HG02798 (cell line): ENCODE data around the gene LAMA2.

ENCODE experiments used
- ATAC-seq: cut with Tn5 transposase; IDR thresholded peaks from one replicate; pipeline ENCODE4 v1.9.1; 2021; ENCODE audit warnings: mild to moderate bottlenecking; ENCODE audit not compliant: unreplicated experiment, poor library complexity

LAMA2 gene, protein sequence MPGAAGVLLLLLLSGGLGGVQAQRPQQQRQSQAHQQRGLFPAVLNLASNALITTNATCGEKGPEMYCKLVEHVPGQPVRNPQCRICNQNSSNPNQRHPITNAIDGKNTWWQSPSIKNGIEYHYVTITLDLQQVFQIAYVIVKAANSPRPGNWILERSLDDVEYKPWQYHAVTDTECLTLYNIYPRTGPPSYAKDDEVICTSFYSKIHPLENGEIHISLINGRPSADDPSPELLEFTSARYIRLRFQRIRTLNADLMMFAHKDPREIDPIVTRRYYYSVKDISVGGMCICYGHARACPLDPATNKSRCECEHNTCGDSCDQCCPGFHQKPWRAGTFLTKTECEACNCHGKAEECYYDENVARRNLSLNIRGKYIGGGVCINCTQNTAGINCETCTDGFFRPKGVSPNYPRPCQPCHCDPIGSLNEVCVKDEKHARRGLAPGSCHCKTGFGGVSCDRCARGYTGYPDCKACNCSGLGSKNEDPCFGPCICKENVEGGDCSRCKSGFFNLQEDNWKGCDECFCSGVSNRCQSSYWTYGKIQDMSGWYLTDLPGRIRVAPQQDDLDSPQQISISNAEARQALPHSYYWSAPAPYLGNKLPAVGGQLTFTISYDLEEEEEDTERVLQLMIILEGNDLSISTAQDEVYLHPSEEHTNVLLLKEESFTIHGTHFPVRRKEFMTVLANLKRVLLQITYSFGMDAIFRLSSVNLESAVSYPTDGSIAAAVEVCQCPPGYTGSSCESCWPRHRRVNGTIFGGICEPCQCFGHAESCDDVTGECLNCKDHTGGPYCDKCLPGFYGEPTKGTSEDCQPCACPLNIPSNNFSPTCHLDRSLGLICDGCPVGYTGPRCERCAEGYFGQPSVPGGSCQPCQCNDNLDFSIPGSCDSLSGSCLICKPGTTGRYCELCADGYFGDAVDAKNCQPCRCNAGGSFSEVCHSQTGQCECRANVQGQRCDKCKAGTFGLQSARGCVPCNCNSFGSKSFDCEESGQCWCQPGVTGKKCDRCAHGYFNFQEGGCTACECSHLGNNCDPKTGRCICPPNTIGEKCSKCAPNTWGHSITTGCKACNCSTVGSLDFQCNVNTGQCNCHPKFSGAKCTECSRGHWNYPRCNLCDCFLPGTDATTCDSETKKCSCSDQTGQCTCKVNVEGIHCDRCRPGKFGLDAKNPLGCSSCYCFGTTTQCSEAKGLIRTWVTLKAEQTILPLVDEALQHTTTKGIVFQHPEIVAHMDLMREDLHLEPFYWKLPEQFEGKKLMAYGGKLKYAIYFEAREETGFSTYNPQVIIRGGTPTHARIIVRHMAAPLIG (N-terminal part only)

GRCh38 chr6:128882991-128883611 is at the start of gene LAMA2:
Gene LAMA2, plus strand, starts transcription at chr6:128883138. Its CDS starts 108 bp downstream, at chr6:128883246.
- ATAC-seq, result no peak

DNA sequence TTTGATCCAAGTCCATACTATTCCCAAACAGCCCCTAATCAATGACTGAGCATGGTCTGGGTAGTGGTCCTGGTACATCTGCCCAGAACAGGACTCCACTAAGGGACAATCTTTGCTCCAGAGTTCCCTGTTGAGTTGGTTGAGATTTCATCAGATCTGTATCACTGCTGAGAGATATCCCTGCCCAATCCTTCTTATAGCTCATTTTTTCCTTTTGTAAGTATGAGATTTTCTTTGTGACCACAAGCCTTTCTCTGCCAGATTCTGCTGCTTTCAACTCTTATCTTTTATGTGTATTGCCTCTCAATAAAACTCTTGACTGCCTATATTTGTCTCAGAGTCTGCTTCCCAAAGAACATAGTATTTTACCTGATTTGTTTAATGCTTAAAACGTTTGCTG is 46.2 kb upstream of the LAMA2 start:
- ATAC-seq, result no peak

DNA sequence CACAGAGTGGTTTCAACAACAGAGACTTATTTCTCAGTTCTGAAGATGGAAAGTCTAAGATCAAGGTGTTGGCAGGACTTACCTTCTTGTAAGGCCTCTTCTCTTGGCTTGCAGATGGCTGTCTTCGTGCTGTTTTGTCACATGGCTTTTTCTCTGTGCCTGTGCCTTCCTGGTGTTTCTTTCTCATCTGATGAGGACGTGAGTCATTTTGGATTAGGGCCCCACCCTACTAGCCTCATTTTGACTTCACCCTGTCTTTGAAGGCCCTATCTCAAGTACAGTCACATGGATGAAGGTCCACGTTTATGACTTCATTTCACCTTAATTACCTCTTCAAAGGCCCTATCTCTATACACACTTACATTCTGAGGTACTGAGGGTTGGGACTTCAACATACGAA is 41.4 kb upstream of the LAMA2 start:
- ATAC-seq, result no peak

DNA sequence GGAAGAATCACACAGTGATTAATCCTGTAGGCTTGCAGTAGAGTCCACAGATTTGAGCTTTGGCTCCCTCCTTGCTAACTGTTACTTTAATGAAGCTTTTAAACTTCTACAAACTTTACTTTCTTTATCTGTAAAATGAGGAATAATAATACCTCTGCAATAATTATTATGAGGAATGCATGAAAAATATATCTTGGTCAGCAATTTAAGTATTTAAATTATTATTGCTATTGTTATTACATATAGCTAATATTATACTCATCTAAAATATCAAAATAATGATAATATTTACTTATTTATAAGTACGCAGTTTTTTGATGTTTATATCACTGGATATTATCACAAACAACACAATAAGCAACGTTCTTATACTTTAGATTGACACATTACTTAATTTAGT is 38.3 kb upstream of the LAMA2 start:
- no peak for ATAC-seq

GRCh38 chr6:128847431-128848210 is 35.3 kb upstream of the LAMA2 start:
- ATAC-seq, result no peak

DNA sequence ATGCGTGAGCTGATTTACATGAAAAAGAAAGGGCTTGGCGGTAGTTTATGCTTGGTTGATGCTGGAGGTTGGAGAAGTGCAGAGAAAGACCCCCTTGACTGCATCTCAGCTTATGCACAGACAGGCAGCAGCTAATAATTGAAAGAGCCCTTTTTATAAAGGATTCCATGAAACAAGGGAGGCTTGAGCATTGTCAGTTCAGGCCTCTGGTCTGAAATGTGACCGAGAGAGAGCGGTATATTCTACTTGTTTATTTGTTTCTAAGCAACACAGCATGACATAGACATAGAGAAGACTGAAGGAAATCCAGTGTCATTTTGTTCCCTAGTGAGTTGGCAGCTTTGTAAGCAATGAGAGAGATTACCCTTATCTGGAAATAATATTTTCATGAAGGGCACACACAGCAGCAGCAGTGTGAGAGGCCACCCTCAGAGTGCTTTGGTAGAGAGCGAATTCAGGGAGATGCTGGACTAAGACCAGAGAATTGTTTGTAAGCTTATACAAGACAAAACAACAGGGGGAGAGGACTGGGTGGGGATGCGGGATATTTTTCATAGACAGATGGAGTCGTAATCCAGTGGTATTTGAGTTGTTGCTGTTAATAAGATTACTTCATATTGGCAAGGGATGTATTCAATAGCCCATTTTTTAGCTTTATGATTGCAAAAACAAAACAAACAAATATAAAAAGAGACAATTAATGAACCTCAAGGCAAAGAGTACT is 34.6 kb upstream of the LAMA2 start:
- ATAC-seq, result no peak

GRCh38 chr6:128855581-128856085 is 27.3 kb upstream of the LAMA2 start:
- ATAC-seq, result no peak

DNA sequence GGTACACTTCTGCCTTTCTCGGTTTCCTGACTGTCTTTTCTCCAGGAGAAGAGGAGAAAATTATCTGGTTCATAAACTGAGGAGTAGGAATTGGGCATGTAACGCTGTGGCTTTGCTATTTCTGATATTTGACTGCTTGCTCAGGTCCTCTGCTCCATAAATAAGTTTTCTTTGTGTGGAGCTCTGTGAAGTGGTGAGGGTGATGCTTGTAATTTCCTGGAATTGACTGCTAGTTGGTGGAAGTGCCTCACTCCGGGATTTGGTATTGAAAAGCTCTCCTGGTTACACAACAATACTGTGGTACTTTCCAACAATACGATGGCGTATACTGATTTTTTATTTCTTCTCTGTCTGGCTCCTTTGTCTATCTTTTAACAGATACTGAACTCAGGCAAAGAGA is 25.1 kb upstream of the LAMA2 start:
- no peak for ATAC-seq

DNA sequence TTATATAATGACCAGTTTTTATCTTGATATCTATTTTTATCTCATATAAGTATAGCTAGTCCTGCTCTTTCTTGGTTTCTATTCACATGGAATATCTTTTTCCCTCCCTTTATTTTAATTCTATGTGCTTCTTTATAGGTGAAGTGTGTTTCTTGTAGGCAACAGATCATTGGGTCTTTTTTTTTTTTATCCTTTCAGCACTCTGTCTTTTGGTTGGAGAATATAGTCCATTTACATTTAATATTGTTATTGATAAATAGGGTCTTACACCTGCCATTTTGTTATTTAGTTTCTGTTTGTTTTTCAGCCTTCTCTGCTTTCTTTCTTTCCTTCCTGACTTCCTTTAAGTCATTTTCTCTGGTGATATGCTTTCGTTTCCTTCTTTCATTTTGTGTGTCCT is 22.2 kb upstream of the LAMA2 start:
- no peak for ATAC-seq

DNA sequence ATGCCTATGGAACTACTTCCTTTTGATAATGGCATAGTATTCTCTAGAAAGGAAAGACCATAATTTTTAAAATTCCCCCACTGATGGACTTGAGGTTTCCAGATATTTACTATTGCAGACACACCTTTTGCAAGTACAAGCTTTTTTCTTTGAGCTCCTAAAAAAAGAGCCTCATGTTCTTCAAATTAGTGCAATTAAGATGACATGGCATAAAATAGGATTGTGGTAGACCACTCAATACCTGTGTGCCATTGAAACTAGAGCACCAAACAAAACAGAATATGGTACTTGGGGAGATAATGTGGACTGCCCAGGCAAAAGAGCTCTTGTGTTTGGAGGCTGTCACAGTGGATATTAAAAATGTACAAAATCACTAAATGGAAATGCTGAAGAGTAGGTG is 19.0 kb upstream of the LAMA2 start:
- ATAC-seq, result no peak

- no peak for ATAC-seq
Measured at GRCh38 chr6:128870746-128871145, 12.2 kb upstream of the LAMA2 start.

DNA sequence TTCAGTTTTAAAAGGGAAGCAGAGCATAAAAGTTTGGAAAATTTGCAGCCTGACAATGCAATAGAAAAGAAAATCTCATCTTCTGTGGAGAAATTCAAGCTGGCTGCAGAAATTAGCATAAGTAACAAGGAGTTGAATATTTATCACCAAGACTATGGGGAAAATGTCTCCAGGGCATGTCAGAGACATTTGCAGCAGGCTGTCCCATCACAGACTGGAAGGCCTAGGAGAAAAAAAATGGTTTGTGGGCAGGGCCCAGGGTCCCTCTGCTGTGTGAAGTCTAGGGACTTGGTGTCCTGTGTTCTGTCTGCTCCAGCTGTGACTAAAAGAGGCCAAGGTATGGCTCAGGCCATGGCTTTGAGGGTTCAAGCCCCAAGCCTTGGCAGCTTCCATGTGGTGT is 8.1 kb upstream of the LAMA2 start:
- ATAC-seq, result no peak

DNA sequence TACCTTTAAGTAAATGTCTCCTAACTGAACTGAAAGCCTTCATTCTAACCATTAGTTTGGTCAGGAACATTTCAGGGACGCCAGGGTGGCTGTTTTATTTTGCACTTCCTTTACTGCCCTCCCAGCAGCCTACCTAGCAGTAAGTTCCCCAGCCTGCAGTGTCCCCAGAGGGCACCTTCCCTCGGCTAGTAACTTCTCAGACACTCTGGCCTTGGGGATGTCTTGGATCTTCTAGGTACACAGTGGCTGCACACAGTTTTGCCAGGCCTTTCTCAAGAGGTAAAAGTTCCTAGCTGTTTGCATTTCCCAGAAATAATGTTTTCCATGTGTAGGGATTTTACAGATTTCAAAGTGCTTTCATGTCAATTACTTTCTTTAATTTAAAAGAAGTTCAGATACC is 378 bp upstream of the LAMA2 start:
- ATAC-seq, result no peak

DNA sequence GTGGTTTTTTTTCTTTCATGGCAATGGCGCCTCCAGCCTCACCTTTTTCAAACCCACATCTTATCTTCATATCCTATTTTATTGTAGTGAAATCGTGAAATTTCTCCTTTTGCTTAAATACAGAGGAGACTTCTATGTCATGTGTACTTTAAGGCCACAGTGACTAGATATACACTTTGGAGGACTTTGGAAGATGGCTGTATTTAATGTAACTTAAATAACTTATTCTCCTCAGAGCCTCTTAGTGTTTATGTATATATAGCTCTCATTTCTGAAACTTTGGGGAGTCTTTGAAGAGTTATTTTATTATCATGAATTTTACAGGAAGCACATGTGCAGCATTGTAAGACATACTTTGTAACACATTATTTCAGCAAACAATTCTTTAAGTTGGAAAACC is 968 bp downstream of the LAMA2 start:
- ATAC-seq, result no peak

GRCh38 chr6:128885381-128885780 is 2.4 kb downstream of the LAMA2 start:
- ATAC-seq, result no peak

DNA sequence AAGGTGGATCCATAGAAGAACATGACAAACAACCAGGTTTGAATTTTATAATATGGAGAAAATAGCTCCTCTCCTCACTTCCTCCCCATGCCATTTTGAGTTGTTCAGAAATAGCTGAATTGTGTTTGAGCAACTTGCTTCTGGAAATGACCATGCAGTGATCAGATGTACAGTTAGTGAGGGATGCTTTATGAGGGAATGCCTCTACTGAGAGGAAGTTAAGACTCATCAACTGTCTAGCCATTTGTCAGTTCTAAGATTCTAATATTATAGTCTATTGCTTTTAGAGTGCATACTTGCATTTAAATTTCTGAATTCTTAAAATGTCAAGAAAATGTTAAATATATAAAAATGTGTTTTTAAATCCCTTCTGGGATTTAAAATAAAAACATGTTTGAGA is 3.8 kb downstream of the LAMA2 start:
- no peak for ATAC-seq

DNA sequence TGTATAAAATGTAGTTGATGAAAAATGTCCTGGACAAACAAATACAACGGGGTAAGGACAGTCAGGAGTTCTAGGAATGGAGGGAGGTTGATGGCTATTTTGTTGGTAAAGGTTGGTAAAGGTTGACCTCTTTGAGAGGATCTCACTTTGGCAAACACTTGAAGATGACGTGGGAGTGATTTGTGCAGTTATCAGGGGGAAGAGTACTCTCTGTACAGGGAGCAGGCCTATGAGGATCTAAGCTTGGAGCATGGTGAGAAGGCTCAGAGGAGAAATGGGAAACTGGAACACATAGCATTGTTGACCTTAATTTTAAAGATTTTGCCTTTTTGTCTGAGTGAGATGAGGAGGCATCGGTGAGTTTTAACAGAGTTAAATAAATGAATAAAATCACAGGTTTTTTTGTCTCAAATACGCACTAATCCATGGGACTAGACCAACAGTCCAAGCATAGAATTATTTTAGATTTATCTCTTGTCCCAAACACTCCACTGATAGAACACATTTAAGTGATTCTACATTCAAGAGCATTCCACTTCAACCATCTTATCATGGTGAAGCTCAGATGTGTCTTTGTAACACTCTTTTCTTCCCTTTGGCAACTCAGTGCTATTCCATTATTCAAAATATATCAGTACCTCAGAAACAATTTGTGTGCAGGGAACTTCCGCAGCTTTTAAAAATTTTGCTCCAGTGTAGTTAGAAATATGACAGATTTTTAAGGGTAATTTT is 5.7 kb downstream of the LAMA2 start:
- ATAC-seq, result no peak

GRCh38 chr6:128889870-128890269 is 6.9 kb downstream of the LAMA2 start:
- ATAC-seq, result no peak
